Ovary (tissue), 3 donors: ENCODE measurements around the gene ZFAND2A.
"Not testable (repeated sequence)": the region's sequence is repeated elsewhere in the genome, so short reads cannot be mapped to it uniquely, and the experiment has no call there.

Experiments used
- CTCF ChIP-seq, 3 donors: fragments of 450-650 bp in 2 of 3; fragments of 200-600 bp in 1 of 3; IDR thresholded peaks; one replicate each; pipeline versions ENCODE4 v1.5.1 to v1.8.0; 2016 to 2022; ENCODE audit warnings: antibody characterized with exemption in 3 of 3, mild to moderate bottlenecking in 1 of 3
- EP300 ChIP-seq: sonication (generic); formaldehyde crosslinking; IDR thresholded peaks from one replicate; pipeline ENCODE4 v1.6.1; 2017; ENCODE audit warnings: antibody characterized with exemption
- POLR2A ChIP-seq: fragments of 450-650 bp; IDR thresholded peaks from one replicate; pipeline ENCODE4 v1.6.1; 2017; ENCODE audit warnings: antibody characterized with exemption, mild to moderate bottlenecking, moderate library complexity
- donor health status: DM: no; HTN: no; CAD: no.

- not testable (repeated sequence) for TF ChIP-seq POLR2A; CTCF (IDR thresholded peaks at IDR 0.05); EP300
These were observed 45.7 kb upstream of the ZFAND2A start for GRCh38 chr7:1205742-1206141.
